HS-5 (cell line): ENCODE data around the gene PCLO.
"Not testable (repeated sequence)": the region's sequence is repeated elsewhere in the genome, so short reads cannot be mapped to it uniquely, and the experiment has no call there.

Experiments
- DNase-seq: peaks from one replicate; pipeline ENCODE4 v3.0.0-alpha.2; 2012; ENCODE audit warnings: low read depth

PCLO gene

GRCh38 chr7:82729172-82730030 is 433.3 kb downstream of the PCLO start:
- no peak for DNase-seq

DNA sequence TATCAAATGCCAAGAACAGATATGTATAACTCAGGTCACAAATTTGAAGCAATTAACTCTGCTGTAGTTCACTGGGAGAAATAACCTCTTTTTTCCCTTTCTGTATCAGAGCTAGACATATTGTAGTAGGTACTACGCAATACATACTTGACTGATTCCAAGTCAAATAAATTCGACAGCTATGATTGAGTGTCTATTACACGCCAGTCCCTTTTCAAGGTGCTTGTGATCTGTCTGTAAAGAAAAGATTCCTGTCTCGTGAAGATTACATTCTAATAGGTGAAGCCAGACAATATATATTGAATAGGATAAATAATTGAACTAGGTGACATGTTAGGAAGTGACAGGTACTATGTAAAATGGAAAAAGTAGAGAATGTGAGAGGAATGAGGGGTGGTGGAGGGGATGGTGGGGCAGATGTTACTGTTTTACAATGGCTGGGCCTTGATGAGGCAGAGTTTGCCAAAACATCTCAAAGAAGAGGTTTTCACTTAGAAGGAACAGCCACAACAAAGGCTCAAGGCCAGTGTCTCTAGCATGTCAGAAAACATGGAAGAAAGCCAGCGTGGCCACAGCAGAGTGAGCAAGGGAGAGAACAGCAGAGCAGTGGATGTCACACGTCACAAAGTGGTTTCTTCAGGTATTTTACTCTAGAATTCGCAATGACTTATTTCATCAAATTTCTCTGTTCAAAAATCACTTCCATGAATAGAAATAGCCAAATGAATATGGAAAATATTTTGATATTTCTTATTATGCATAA is 436.5 kb downstream of the PCLO start:
- DNase-seq: no peak

GRCh38 chr7:82723411-82723810 is 439.3 kb downstream of the PCLO start:
- no peak for DNase-seq

- DNase-seq: no peak
Measured at GRCh38 chr7:82722946-82723345, 439.7 kb downstream of the PCLO start.

DNA sequence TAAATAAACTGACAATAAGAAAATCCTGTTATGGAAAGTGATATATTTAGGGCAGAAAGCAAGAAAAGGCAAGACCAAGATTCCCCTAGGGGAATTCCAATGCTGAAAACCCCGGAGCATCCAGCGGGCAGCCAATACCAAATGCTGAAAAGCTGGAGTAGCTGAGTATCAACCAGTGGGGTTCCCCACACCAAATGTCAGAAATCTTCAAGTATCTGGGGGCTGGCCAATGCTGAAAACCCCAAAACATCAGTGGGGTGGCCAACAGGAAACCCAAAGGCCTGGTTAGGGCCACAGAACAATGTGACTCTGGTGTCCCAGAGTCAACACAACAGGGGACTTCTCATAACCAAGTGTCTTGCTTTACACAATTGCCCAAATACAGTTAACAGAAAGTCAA is 447.3 kb downstream of the PCLO start:
- DNase-seq: no peak

DNA sequence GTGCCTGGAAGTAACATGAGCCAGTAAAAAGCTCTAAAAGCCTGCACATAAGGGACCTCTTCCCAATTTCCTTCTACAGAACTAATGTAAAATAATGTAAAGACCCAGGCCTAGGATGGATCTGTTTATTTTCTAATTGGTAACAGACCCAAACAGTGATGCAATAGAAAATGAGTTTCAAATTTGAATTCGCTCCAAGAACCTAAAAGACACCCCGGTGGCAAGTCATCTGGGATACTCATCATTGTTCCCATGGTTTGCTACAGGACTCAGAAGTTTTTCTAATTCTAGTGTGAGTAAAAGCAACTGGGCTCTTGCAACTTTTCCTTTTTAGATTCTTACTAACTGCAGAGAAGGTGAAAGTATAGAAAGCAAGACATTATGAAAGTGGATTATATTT is 447.8 kb downstream of the PCLO start:
- DNase-seq: peak; percentile 13

DNA sequence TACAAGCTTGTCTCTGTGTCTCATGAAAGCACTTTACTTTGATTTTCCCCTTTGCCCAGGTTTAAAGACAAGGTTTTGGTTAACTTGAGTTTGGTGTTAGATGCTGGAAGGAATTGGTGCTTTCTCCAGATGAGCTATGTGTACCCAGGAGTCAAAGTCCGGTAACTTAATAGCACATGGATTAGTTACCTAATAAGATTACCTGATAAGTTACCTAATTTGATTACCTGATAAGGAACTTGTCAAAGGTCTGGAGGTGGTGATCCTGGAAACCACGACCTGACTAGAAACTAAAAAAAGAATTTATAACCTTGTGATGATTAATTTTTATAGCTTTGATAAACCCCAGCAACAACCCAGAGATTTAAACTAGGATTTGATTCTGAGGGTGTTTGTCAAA is 449.2 kb downstream of the PCLO start:
- no peak for DNase-seq

DNA sequence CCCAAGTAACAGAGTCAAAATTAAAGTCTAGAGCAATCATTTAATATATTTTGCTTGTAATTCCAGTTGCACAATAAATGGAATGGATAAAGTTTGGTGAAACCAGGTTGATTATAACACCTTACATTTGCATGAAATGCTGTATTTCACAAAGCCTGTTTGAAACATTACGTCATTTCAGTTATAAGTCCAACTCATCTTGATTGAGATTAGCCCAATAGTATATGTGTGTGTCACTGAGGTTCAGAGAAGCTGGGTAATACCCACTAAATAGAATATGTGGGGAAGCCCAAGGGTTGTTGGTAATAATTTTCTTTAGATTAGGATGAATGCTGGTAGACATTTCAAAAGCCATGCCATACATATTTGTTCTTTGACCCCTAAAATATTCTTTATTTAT is 456.3 kb downstream of the PCLO start:
- DNase-seq: not testable (repeated sequence)

DNA sequence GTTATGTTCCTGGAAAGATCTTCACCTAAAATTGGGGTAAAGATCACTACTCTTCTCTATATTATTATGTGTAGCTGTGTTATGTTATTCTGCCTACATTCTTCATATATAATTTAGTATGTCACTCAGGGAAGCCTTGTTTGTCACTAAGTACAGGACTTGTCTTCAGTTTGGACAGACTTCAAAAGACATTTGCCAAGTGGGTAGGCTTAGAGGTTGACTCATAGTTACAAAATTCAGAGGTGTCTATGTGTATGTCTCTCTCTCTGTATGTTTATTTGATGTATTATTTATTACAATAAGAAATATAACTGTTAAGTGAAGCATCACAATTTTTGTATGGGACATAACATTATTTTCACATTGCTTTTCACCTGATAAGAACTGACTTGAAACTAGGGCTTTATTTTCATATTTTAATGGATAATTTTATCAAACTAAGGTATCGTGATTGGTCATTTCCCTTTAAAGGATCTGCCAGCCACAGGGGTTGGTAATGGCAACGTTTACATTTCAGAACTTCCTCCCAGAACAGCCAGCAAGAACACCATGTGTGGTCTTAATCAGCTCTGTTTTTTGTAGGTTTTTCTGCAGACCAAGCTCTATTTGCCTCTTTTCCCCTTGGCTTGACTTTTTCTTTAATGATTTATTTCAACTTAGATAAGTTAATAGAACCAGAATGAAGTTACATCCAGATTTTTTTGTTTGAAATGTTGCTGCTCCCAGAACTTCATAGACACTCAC is 457.0 kb downstream of the PCLO start:
- no peak for DNase-seq

DNA sequence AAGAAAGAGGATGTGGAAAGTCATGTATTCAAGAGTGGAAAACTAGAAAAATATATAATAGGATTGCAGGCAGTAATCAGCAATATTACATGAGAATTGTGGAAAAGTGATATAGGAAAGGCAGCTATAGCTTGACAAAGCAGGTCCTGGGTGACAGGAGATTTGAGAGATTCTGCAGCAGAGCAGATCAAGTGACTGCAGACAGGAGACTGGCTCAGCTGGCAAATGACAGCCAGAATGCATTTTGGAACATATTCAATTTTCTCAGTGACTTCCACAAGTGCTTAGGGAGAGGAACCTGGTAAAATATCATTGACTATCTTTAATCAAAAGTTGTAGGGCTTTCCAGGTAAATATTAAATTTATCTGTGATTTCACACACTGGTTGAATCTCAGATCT is 458.6 kb downstream of the PCLO start:
- no peak for DNase-seq
